Measurements from ENCODE around the gene FUT8.

DNA sequence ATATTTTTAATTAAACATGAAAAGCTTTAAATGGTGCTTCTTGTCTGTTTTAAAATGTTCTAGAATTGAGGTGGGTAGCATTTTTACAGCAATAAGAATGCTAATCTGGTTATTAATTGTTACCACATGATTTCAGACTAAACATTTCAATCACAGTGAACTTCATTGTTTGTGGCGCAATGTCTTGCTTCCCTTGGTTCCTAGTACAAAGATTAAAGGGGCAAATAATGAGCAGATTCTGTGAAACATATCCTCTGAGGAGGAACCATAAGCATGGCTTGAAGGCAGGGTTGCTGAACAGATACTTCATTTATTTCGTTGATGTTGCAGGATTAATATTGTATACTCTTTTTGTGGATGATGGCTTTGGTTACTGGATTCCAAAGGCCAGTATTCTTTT is 162.1 kb downstream of the FUT8 start:
- TF ChIP-seq, protein P1, sequence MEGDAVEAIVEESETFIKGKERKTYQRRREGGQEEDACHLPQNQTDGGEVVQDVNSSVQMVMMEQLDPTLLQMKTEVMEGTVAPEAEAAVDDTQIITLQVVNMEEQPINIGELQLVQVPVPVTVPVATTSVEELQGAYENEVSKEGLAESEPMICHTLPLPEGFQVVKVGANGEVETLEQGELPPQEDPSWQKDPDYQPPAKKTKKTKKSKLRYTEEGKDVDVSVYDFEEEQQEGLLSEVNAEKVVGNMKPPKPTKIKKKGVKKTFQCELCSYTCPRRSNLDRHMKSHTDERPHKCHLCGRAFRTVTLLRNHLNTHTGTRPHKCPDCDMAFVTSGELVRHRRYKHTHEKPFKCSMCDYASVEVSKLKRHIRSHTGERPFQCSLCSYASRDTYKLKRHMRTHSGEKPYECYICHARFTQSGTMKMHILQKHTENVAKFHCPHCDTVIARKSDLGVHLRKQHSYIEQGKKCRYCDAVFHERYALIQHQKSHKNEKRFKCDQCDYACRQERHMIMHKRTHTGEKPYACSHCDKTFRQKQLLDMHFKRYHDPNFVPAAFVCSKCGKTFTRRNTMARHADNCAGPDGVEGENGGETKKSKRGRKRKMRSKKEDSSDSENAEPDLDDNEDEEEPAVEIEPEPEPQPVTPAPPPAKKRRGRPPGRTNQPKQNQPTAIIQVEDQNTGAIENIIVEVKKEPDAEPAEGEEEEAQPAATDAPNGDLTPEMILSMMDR (IDR thresholded peaks at IDR 0.05; ENCODE audit: borderline replicate concordance, extremely low read depth, low read length, poor library complexity, severe bottlenecking), result no peak
- no peak for TF ChIP-seq EZH2 (IDR thresholded peaks at IDR 0.05; ENCODE audit: borderline replicate concordance, low read depth, low read length, severe bottlenecking)

All from DND-41 (cell line).